Stomach (tissue), 9 donors: ENCODE measurements around the gene MERTK. TPM values are rescaled to one million over a fixed set of nuclear protein-coding genes. Genes with fewer than 3 reads are reported as not detected.

Experiments used
- DNase-seq, 2 donors: peaks; one replicate each; pipeline versions ENCODE4 v3.0.0 to v3.0.0-alpha.2; 2013 to 2019
- H3K27ac ChIP-seq, 5 donors: fragments of 200-600 bp in 4 of 5; sonication (generic) in 4 of 5; one replicate each; pipeline ENCODE4 v1.5.1; 2013 to 2019; ENCODE audit warnings: mild to moderate bottlenecking in 1 of 5, moderate library complexity in 1 of 5
- H3K27me3 ChIP-seq, 3 donors: fragments of 200-600 bp; sonication (generic); one replicate each; pipeline ENCODE4 v1.5.1; 2017 to 2019; ENCODE audit warnings: mixed run types in 1 of 3
- H3K36me3 ChIP-seq, 4 donors: fragments of 200-600 bp; sonication (generic); 1 replicate in 3 of 4; 2 replicates in 1 of 4; pipeline ENCODE4 v1.5.1; 2016 to 2019
- H3K4me1 ChIP-seq, 4 donors: fragments of 200-600 bp; sonication (generic); one replicate each; pipeline ENCODE4 v1.5.1; 2016 to 2019
- H3K4me3 ChIP-seq, 4 donors: fragments of 200-600 bp; sonication (generic) in 3 of 4; one replicate each; pipeline ENCODE4 v1.5.1; 2016 to 2019; ENCODE audit warnings: mild to moderate bottlenecking in 1 of 4
- H3K9me3 ChIP-seq, 4 donors: fragments of 200-600 bp; sonication (generic); one replicate each; pipeline ENCODE4 v1.5.1; 2016 to 2019
- CTCF ChIP-seq, 7 experiments: fragments of 450-650 bp in 4 of 7; fragments of 200-600 bp in 3 of 7; sonication (generic) in 3 of 7; IDR thresholded peaks; one replicate each; pipeline ENCODE4 v1.5.1; 2016 to 2019; ENCODE audit warnings: antibody characterized with exemption in 7 of 7, control low read depth in 2 of 7, mild to moderate bottlenecking in 1 of 7
- EP300 ChIP-seq: sonication (generic); formaldehyde crosslinking; IDR thresholded peaks from one replicate; pipeline ENCODE4 v1.6.1; 2017; ENCODE audit warnings: antibody characterized with exemption
- POLR2A ChIP-seq, 4 donors: fragments of 450-650 bp; IDR thresholded peaks; one replicate each; pipeline ENCODE4 v1.6.1; 2016; ENCODE audit warnings: antibody characterized with exemption in 4 of 4, control low read depth in 2 of 4, mild to moderate bottlenecking in 1 of 4, moderate library complexity in 1 of 4
- POLR2AphosphoS5 ChIP-seq, 3 donors: sonication (generic); formaldehyde crosslinking; IDR thresholded peaks; one replicate each; pipeline ENCODE4 v1.6.1; 2016; ENCODE audit warnings: antibody characterized with exemption in 3 of 3
- WGBS, 5 donors: extraction: QIAGEN DNeasy Blood & Tissue Kit in 3 of 5; methylation state at CpG; one replicate each; pipeline versions ENCODE4 v1.1.5 to v1.1.7; 2013 to 2018; 5-methylcytosine and 5-hydroxymethylcytosine counted together
- intact Hi-C: fragments of 100-400 bp; cut with DNase I; formaldehyde crosslinking; loops from one replicate; pipeline ENCODE4 v1.15.1; 2023; ENCODE audit warnings: low total_unique reads
- polyA plus RNA-seq, 3 donors: library from polyadenylated mRNA; stranded (reverse); fragments of 200-250 nt; gene quantifications; one replicate each; pipeline ENCODE4 v1.2.3, GENCODE V29; 2013
- total RNA-seq, 5 donors: library from RNA; depleted of rRNA; stranded (reverse); fragments of >200 nt; gene quantifications; one replicate each; pipeline versions ENCODE4 v1.1.0 to v1.2.3, GENCODE V29; 2014 to 2016
- donor health status: healthy with polysubstance abuse.
- donor health status: Bipolar disorder and iron deficiency.
- donor health status: healthy.

MERTK gene
- total and polyA plus RNA-seq, 8 donors: 3.9 to 21.8 (median 10.0) TPM

DNA sequence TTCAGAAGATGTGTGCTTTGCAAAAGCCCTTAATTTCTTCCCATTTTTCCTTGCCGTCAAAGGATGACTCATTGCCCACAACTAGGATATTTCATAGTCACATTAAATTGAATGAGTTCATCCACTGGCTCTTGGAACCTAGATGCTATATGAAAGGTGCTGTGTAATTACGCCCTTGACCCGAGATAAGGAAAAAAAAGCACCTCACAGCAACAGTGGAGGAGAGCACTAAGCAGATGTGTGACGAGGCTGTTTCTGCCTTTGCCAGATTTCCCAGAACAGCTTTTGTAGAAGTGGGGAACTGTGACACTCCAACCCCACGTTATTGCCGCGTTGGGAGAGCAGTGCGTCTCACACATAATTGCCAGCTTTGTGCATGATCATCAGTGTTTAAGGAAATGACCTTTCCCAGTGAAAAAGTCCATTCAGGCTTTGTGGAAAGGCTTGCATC is 123.4 kb downstream of the MERTK start:
- DNase-seq: no peak
- 78 to 85% (median 83%) methylated on average over 8 of the region's 8 CpGs for WGBS, 5 donors
- Histone ChIP-seq H3K9me3 (no peaks in the 10 kb centered on the region), H3K4me1 (peaks cover 0 to 6% (median 0%) of the 10 kb centered on the region in 4 donors), H3K27me3 (no peaks in the 10 kb centered on the region), H3K36me3 (peaks cover 2 to 79% (median 47%) of the 10 kb centered on the region in 4 donors), H3K27ac (no peak overlapping the region), H3K4me3 (no peak overlapping the region)
- intact Hi-C loops: no loop called here
- TF ChIP-seq POLR2A (IDR thresholded peaks at IDR 0.05) (no peak), CTCF (IDR thresholded peaks at IDR 0.05) (no peak), POLR2AphosphoS5 (IDR thresholded peaks at IDR 0.05) (no peak), EP300 (no peak)

- no peak for DNase-seq
Observed at GRCh38 chr2:112023707-112024106, 125.3 kb downstream of the MERTK start.

DNA sequence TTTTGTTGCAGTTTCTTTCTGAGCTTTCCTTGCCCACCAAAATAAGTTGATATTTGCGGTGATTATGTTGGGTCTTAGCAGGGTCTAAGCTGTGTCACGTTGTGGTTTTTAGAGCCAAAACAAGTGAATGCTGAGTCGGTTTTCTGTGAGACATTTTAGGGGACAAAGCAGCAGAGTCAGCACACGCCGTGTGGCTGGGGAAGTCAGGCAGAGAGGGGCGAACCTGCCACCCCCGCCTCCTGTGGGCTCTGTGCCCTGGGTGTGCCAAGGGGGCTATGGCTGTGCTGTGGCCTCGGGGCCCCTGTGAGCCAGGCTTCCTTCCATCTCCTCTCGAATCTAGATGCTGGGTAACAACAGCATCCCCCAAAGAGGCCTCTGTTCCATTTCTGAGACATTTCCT is 125.8 kb downstream of the MERTK start:
- peaks cover 2 to 64% (median 45%) of the 10 kb centered on the region in 4 donors for H3K36me3 ChIP-seq
- H3K9me3 ChIP-seq: no peaks in the 10 kb centered on the region
- no peak overlapping the region for H3K4me3 ChIP-seq
- no peak for DNase-seq
- no peak overlapping the region for H3K27ac ChIP-seq
- intact Hi-C loops: no loop called here
- TF ChIP-seq POLR2A (IDR thresholded peaks at IDR 0.05): no peak
- TF ChIP-seq CTCF (IDR thresholded peaks at IDR 0.05): no peak
- 71 to 85% (median 84%) methylated on average over 9 of the region's 9 CpGs for WGBS, 5 donors
- H3K4me1 ChIP-seq: peaks cover 0 to 14% (median 0%) of the 10 kb centered on the region in 4 donors
- H3K27me3 ChIP-seq: no peaks in the 10 kb centered on the region

More at GRCh38 chr2:112023707-112024106, 125.3 kb downstream of the MERTK start:
- Histone ChIP-seq H3K4me1 (peaks cover 0 to 9% (median 0%) of the 10 kb centered on the region in 4 donors), H3K27me3 (no peaks in the 10 kb centered on the region), H3K9me3 (no peaks in the 10 kb centered on the region), H3K27ac (no peak overlapping the region), H3K36me3 (peaks cover 2 to 68% (median 47%) of the 10 kb centered on the region in 4 donors), H3K4me3 (no peak overlapping the region)
- TF ChIP-seq POLR2A (IDR thresholded peaks at IDR 0.05) (no peak), EP300 (no peak), POLR2AphosphoS5 (IDR thresholded peaks at IDR 0.05) (no peak), CTCF (IDR thresholded peaks at IDR 0.05) (no peak)
- intact Hi-C loops: no loop called here
- WGBS, 5 donors: 87 to 94% (median 93%) methylated on average over 5 of the region's 5 CpGs

DNA sequence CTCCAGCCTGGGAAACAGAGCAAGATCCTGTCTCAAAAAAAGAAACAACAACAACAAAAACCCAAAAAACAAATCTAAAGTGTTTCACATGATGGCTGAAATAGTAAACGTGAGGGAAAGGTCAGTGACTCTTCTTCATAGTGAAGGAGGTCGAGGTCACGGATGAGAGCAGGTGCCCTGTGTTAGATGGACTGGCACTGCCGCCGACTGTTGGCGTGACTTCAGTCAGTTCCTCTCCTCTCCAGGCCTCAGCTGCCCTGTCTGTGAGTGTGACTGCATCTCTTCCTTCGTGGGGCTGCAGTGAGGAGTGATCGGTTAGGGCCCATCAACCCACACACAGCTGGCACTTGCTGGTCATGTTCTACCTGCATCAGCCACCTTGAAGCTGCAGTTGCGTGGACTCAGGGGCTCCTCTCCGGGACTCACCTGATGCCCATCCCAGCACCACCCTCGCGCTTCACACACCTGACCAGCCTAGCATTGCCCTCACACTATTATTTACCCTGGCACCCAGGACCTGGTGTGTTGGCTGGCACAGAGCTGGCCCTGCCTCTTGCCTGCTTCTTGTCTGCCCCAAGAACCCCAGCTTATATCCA is 126.6 kb downstream of the MERTK start:
- Histone ChIP-seq H3K27ac (no peak overlapping the region), H3K36me3 (peaks cover 2 to 57% (median 39%) of the 10 kb centered on the region in 4 donors), H3K9me3 (no peaks in the 10 kb centered on the region), H3K4me1 (peaks cover 0 to 19% (median 0%) of the 10 kb centered on the region in 4 donors), H3K27me3 (no peaks in the 10 kb centered on the region), H3K4me3 (no peak overlapping the region)
- 85 to 94% (median 86%) methylated on average over 9 to 12 of the region's 12 CpGs for WGBS, 5 donors
- no peak for DNase-seq
- intact Hi-C loops: no loop called here
- no peak for TF ChIP-seq POLR2AphosphoS5 (IDR thresholded peaks at IDR 0.05)
- no peak for TF ChIP-seq CTCF (IDR thresholded peaks at IDR 0.05)
- TF ChIP-seq EP300: no peak
- TF ChIP-seq POLR2A (IDR thresholded peaks at IDR 0.05): no peak
